C4-2B (cell line): ENCODE measurements around the gene TLCD4.
"Not testable (repeated sequence)": the region's sequence is repeated elsewhere in the genome, so short reads cannot be mapped to it uniquely, and the experiment has no call there.

ENCODE experiments used
- H3K27ac ChIP-seq: fragments of 450-650 bp; 2 replicates; pipeline ENCODE4 v1.5.1; 2017
- CTCF ChIP-seq: fragments of 450-650 bp; conservative IDR thresholded peaks from 2 replicates; pipeline ENCODE4 v1.5.1; 2017; ENCODE audit warnings: mild to moderate bottlenecking
- ZFX ChIP-seq: fragments of 450-650 bp; IDR thresholded peaks from 2 replicates; pipeline ENCODE4 v1.6.1; 2017

The TLCD4 gene

GRCh38 chr1:95086949-95087533 is 30.1 kb upstream of the TLCD4 start:
- no peak for TF ChIP-seq CTCF
- no peak for TF ChIP-seq ZFX
- H3K27ac ChIP-seq, result no peak overlapping the region

DNA sequence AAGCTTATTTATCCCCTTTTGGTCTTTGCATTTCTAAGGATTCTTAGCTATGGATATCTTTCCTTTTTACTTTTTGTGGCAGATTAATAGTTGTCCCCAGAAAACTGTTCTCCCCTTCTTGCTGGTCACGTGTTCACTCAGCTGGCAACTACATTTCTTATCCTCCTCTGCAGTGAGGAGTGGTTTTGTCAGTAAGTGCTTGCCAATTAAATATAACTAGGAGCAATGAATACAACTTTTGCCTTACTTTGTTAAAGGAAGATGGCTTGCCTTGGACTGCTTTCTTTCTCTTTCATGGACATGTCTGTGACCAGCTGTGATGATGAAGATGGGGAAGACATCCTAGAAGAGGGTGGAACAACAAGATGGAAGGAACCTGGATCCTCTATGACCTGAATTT is 28.9 kb upstream of the TLCD4 start:
- TF ChIP-seq ZFX, result no peak
- no peak for TF ChIP-seq CTCF
- no peak overlapping the region for H3K27ac ChIP-seq

GRCh38 chr1:95089650-95090287 is 27.4 kb upstream of the TLCD4 start:
- no peak overlapping the region for H3K27ac ChIP-seq
- TF ChIP-seq CTCF (no peak), ZFX (no peak)

GRCh38 chr1:95091290-95091689 is 25.9 kb upstream of the TLCD4 start:
- H3K27ac ChIP-seq, result not testable (repeated sequence)

GRCh38 chr1:95092891-95093290 is 24.3 kb upstream of the TLCD4 start:
- H3K27ac ChIP-seq, result not testable (repeated sequence)

- no peak for TF ChIP-seq CTCF
- no peak overlapping the region for H3K27ac ChIP-seq
Measured at GRCh38 chr1:95093296-95093695, 23.9 kb upstream of the TLCD4 start.

- no peak overlapping the region; the same call in 1 of the 2 replicates for H3K27ac ChIP-seq
- TF ChIP-seq ZFX (no peak), CTCF (no peak)
Measured at GRCh38 chr1:95094923-95095322, 22.2 kb upstream of the TLCD4 start.

DNA sequence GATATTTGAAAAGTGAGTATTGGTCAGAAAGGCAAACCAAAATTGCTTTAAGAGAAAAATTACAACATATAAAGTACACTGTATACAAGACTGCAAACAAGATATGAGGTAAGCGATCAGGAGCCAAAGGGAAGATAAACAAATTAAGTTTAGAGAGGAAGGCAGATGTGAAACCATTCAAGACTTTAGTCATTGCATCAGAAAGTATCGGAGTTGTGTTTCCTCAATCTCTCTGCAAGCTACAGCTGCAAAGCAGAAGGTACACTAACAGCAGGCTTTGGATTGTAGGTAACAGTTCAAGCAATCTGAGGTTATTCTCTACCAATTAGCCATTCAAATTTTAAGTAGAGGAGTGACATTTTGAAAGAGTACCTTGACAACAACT is 21.3 kb upstream of the TLCD4 start:
- H3K27ac ChIP-seq, result peak overlapping the region; percentile 52; the same call in 1 of the 2 replicates
- no peak for TF ChIP-seq ZFX
- TF ChIP-seq CTCF, result no peak
